ENCODE results near the gene SCAMP3. TPM values are rescaled to one million over a fixed set of nuclear protein-coding genes. Genes with fewer than 3 reads are reported as not detected.

SCAMP3 gene
- total RNA-seq, 1 experiment from 2014 or later: 64.2 TPM

GRCh38 chr1:155227261-155228095, 34.7 kb downstream of the SCAMP3 start (continued):
- TF ChIP-seq SIN3A (IDR thresholded peaks at IDR 0.05; ENCODE audit: low read depth) (no peak; the same call in 1 of the 2 replicates), EGR1 (IDR thresholded peaks at IDR 0.05; ENCODE audit: low read depth) (peak; percentile 95), MAX (IDR thresholded peaks at IDR 0.05) (peak; percentile 51; the same call in 1 of the 2 replicates), ZFX (IDR thresholded peaks at IDR 0.05) (no peak), YY1 (IDR thresholded peaks at IDR 0.05; ENCODE audit: extremely low read depth, insufficient replicate concordance, low read depth, low read length) (peak; percentile 62), TCF7L2 (IDR thresholded peaks at IDR 0.05; ENCODE audit: borderline replicate concordance, extremely low read depth, insufficient read depth, insufficient read length) (no peak), ZNF274 (IDR thresholded peaks at IDR 0.05; ENCODE audit: low read depth, low read length) (no peak), JUND (IDR thresholded peaks at IDR 0.05) (no peak)

GRCh38 chr1:155226910-155227260, 35.3 kb downstream of the SCAMP3 start:
- TSS peak; percentile 91 for BruUV-seq (replicated peaks)
- H3K4me1 ChIP-seq (ENCODE audit: control insufficient read depth in 1 of 2, insufficient read depth in 2 of 2, low read length in 2 of 2): peaks cover 17 to 43% of the 10 kb centered on the region in 2 experiments
- H3K79me2 ChIP-seq (ENCODE audit: insufficient read depth, low read length): peaks cover 11% of the 10 kb centered on the region
- intact Hi-C loops (cut with micrococcal nuclease): loop anchor here (1.0 to 2.0 kb wide), 3 partner anchors 17 to 54 kb away; partner anchors contain the start of genes KRTCAP2, MTX1 and TRIM46
- ATAC-seq (peak; percentile 69), DNase-seq (ENCODE audit: low read depth, low spot score) (no peak)
- H3K4me2 ChIP-seq (ENCODE audit: low read length): peak overlapping the region; percentile 88
- ChIA-PET RAD21 (ENCODE audit: low non-redundant PET in 1 of 2, low total read pairs in 2 of 2, uncharacterized antibody in 2 of 2, unreplicated experiment in 2 of 2) (no interaction called here), POLR2A (interaction anchor here (0.7 to 3.0 kb wide), 7 partner anchors 14 to 54 kb away, joined by 3 to 14 read pairs (median 4); partner anchors contain the start of genes KRTCAP2, MTX1 and THBS3), CTCF (interaction anchor here (0.7 to 1.4 kb wide), 6 partner anchors 20 to 135 kb away, joined by 3 to 6 read pairs (median 4); no protein-coding TSS in a partner anchor)
- H3K9me2 ChIP-seq (ENCODE audit: insufficient read depth): no peaks in the 10 kb centered on the region
- no peaks in the 10 kb centered on the region for H3K36me3 ChIP-seq (ENCODE audit: control insufficient read depth in 1 of 2, insufficient read depth in 2 of 2, low read length in 2 of 2)
- H3K9me3 ChIP-seq (ENCODE audit: control insufficient read depth in 1 of 2, insufficient read depth in 1 of 2, low read depth in 1 of 2, low read length in 2 of 2): no peaks in the 10 kb centered on the region
- H2AFZ ChIP-seq (ENCODE audit: low read depth, low read length, poor library complexity, severe bottlenecking): no peak overlapping the region
- peak overlapping the region; percentile 95 for H3K27ac ChIP-seq (ENCODE audit: low read depth, low read length)
- H3K27me3 ChIP-seq (ENCODE audit: insufficient read depth, low read length): no peaks in the 10 kb centered on the region
- peak overlapping the region; percentile 78 for H3K9ac ChIP-seq (ENCODE audit: low read length)
- no peaks in the 10 kb centered on the region for H4K20me1 ChIP-seq (ENCODE audit: insufficient read depth)
- H3K4me3 ChIP-seq (replicated peaks in 1 of 2; ENCODE audit: low read depth in 1 of 2, low read length in 2 of 2): peak overlapping the region; percentile 63 to 69
- no peak for TF ChIP-seq EZH2 (IDR thresholded peaks at IDR 0.05)
- no peak for TF ChIP-seq SRF (IDR thresholded peaks at IDR 0.05; ENCODE audit: low read depth)
- TF ChIP-seq REST (IDR thresholded peaks at IDR 0.05; ENCODE audit: low read depth): no peak
- no peak for TF ChIP-seq ZNF274 (IDR thresholded peaks at IDR 0.05; ENCODE audit: low read depth, low read length)
- TF ChIP-seq TCF7L2 (IDR thresholded peaks at IDR 0.05; ENCODE audit: borderline replicate concordance, extremely low read depth, insufficient read depth, insufficient read length): peak; percentile 87
- TF ChIP-seq MAX (IDR thresholded peaks at IDR 0.05): peak; percentile 96
- TF ChIP-seq ZBTB33 (IDR thresholded peaks at IDR 0.05; ENCODE audit: extremely low read depth, insufficient replicate concordance, low read length): no peak
- no peak for TF ChIP-seq ATF3 (IDR thresholded peaks at IDR 0.05)
